NCI-H345 (cell line): Measurements from ENCODE around the gene LRCH1.
A peak's percentile ranks its signal among the peaks of the same experiment; 100 is the strongest.
"Not testable (repeated sequence)": the region's sequence is repeated elsewhere in the genome, so short reads cannot be mapped to it uniquely, and the experiment has no call there.

Experiments used
- DNase-seq: peaks from one replicate; lab custom pipeline; 2025; lab: John Stamatoyannopoulos, UW

The LRCH1 gene

GRCh38 chr13:46552889-46553520 is at the start of gene LRCH1:
Gene LRCH1 (plus strand): TSS chr13:46553170. CDS start chr13:46553397, 227 bp downstream.
- DNase-seq = peak; percentile 80

- no peak for DNase-seq
These were observed 48.9 kb upstream of the LRCH1 start for GRCh38 chr13:46504036-46504435.

- no peak for DNase-seq
These were observed 45.0 kb upstream of the LRCH1 start for GRCh38 chr13:46507981-46508380.

- DNase-seq = no peak
These were observed 43.0 kb upstream of the LRCH1 start for GRCh38 chr13:46509981-46510380.

- no peak for DNase-seq
These were observed 37.2 kb upstream of the LRCH1 start for GRCh38 chr13:46515803-46516202.

GRCh38 chr13:46516599-46517338 is 36.2 kb upstream of the LRCH1 start:
- DNase-seq = peak; percentile 27

GRCh38 chr13:46517748-46518147 is 35.2 kb upstream of the LRCH1 start:
- not testable (repeated sequence) for DNase-seq

GRCh38 chr13:46519182-46519581 is 33.8 kb upstream of the LRCH1 start:
- no peak for DNase-seq

GRCh38 chr13:46520166-46520565 is 32.8 kb upstream of the LRCH1 start:
- no peak for DNase-seq

GRCh38 chr13:46521486-46521885 is 31.5 kb upstream of the LRCH1 start:
- DNase-seq = no peak

GRCh38 chr13:46521921-46522747 is 30.8 kb upstream of the LRCH1 start:
- DNase-seq = no peak

GRCh38 chr13:46522748-46523030 is 30.3 kb upstream of the LRCH1 start:
- no peak for DNase-seq

GRCh38 chr13:46523972-46524752 is 28.8 kb upstream of the LRCH1 start:
- no peak for DNase-seq

GRCh38 chr13:46526100-46526735 is 26.8 kb upstream of the LRCH1 start:
- DNase-seq = no peak

- DNase-seq = no peak
These were observed 26.2 kb upstream of the LRCH1 start for GRCh38 chr13:46526740-46527139.

GRCh38 chr13:46527237-46527636 is 25.7 kb upstream of the LRCH1 start:
- no peak for DNase-seq

- no peak for DNase-seq
These were observed 23.6 kb upstream of the LRCH1 start for GRCh38 chr13:46529216-46529919.

GRCh38 chr13:46530084-46530935 is 22.7 kb upstream of the LRCH1 start:
- DNase-seq = no peak

GRCh38 chr13:46531953-46532352 is 21.0 kb upstream of the LRCH1 start:
- DNase-seq = no peak

GRCh38 chr13:46535002-46535401 is 18.0 kb upstream of the LRCH1 start:
- no peak for DNase-seq
